Heart right ventricle (tissue), 16 donors: ENCODE data around the gene NFIC. TPM values are rescaled to one million over a fixed set of nuclear protein-coding genes. Genes with fewer than 3 reads are reported as not detected.

Experiments used
- ATAC-seq, 8 donors: fragments of 200-7000 bp; cut with Tn5 transposase; one replicate each; pipeline ENCODE4 v1.9.1; 2020; ENCODE audit warnings: mild to moderate bottlenecking in 8 of 8, moderate library complexity in 8 of 8, moderate number of reproducible peaks in 1 of 8
- DNase-seq, 2 donors: peaks; one replicate each; pipeline ENCODE4 v3.0.0-alpha.2; 2020
- H3K27ac ChIP-seq, 10 donors: fragments of 200-600 bp; sonication (generic) in 2 of 10; one replicate each; pipeline versions ENCODE4 v1.5.0 to v1.8.0; 2020 to 2022; ENCODE audit warnings: mild to moderate bottlenecking in 3 of 10
- H3K27me3 ChIP-seq, 7 donors: fragments of 200-600 bp; one replicate each; pipeline ENCODE4 v1.8.0; 2021 to 2022; ENCODE audit warnings: mild to moderate bottlenecking in 2 of 7
- H3K36me3 ChIP-seq, 9 donors: fragments of 200-600 bp; sonication (generic) in 1 of 9; one replicate each; pipeline versions ENCODE4 v1.5.0 to v1.8.0; 2020 to 2022; ENCODE audit warnings: mild to moderate bottlenecking in 2 of 9
- H3K4me1 ChIP-seq, 9 donors: fragments of 200-600 bp; sonication (generic) in 1 of 9; one replicate each; pipeline versions ENCODE4 v1.5.0 to v1.8.0; 2020 to 2022; ENCODE audit warnings: mild to moderate bottlenecking in 4 of 9
- H3K4me3 ChIP-seq, 10 donors: fragments of 200-600 bp; sonication (generic) in 2 of 10; one replicate each; pipeline versions ENCODE4 v1.5.0 to v1.8.0; 2020 to 2022; ENCODE audit warnings: mild to moderate bottlenecking in 7 of 10, moderate library complexity in 2 of 10
- H3K9me3 ChIP-seq, 11 donors: fragments of 200-600 bp in 10 of 11; sonication (generic) in 2 of 11; one replicate each; pipeline versions ENCODE4 v1.5.0 to v1.8.0; 2013 to 2022; ENCODE audit warnings: mild to moderate bottlenecking in 2 of 11, control low read depth in 1 of 11, moderate library complexity in 1 of 11
- WGBS, 2 donors: extraction: QIAGEN DNeasy Blood & Tissue Kit; methylation state at CpG; one replicate each; pipeline ENCODE4 v1.1.7; 2013; ENCODE audit warnings: inconsistent platforms in 1 of 2; 5-methylcytosine and 5-hydroxymethylcytosine counted together
- intact Hi-C, 10 donors: fragments of 100-400 bp; cut with DNase I; formaldehyde crosslinking; loops; one replicate each; pipeline versions ENCODE4 v1.11.1 to v1.14.2; 2022
- polyA plus RNA-seq, 2 donors: library from polyadenylated mRNA; stranded (reverse); fragments of 200-250 nt; gene quantifications; one replicate each; pipeline ENCODE4 v1.2.3, GENCODE V29; 2013
- total RNA-seq, 10 donors: library from RNA; stranded (reverse); fragmentation: NEBNext Ultra II Directional in 3 of 10; extraction: Animal tissue kit (Norgen Biotek cat#: 25700) in 3 of 10; gene quantifications; one replicate each; pipeline versions ENCODE4 v1.2.1 to v1.2.4, GENCODE V29; 2021 to 2023
- TF ChIP-seq, protein P1 (sequence below), 9 donors: fragments of 200-600 bp; sonication (generic) in 2 of 9; IDR thresholded peaks; one replicate each; pipeline versions ENCODE4 v1.5.0 to v1.8.0; 2021 to 2022; ENCODE audit warnings: antibody characterized with exemption in 9 of 9, mild to moderate bottlenecking in 5 of 9, moderate library complexity in 1 of 9
- donor health status: Arrhythmogenic right ventricular cardiomyopathy.
- donor health status: ischemic (EF 13 %, LVEDD 7.1; RV severe dilation, severe dysfunction).
- donor health status: healthy with polysubstance abuse.
- donor health status: DM: no; HTN: yes; CAD: no.
- donor health status: DM: no; HTN: no; CAD: no.
- donor health status: ischemic (EF 25% LVEDD 6.9; RV normal size, moderate dysfunction).
- donor health status: ischemic (EF 25% LVEDD 5.7; RV mildly dilated, moderate dysfunction).
- donor health status: healthy.
- donor health status: DM: yes; HTN: yes; CAD: no.
- donor health status: Ischemic cardiomyopathy.
- donor health status: ischemic (EF 35%, LVEDD 5.7; RV mildly dilated, moderate dysfunction).
- donor health status: nonischemic (EF 11% LVEDD 7.7; RV severe dilation, severe dysfunction).
- donor health status: DM: yes; HTN: yes; CAD: no.
- donor health status: PGD.
- donor health status: ischemic (EF 29% LVEDD 5.4; RV normal size, mild dysfunction).
- donor health status: nonischemic (EF 23%, LVEDD 6.1; RV moderate dilation, normal function).

Gene NFIC
- total and polyA plus RNA-seq, 12 donors = 52.3 to 217 (median 157) TPM

GRCh38 chr19:3481241-3482090 lies 115.1 kb downstream of the NFIC start:
- ATAC-seq = no peak
- H3K36me3 ChIP-seq = no peaks in the 10 kb centered on the region
- 42 to 43% methylated on average over 38 of the region's 38 CpGs for WGBS, 2 donors
- no peaks in the 10 kb centered on the region for H3K9me3 ChIP-seq
- intact Hi-C loops = no loop called here
- H3K4me3 ChIP-seq = no peak overlapping the region
- no peak overlapping the region for H3K27ac ChIP-seq
- H3K4me1 ChIP-seq = peaks cover 0 to 3% (median 0%) of the 10 kb centered on the region in 9 donors
- no peak for DNase-seq
- TF ChIP-seq, protein P1, sequence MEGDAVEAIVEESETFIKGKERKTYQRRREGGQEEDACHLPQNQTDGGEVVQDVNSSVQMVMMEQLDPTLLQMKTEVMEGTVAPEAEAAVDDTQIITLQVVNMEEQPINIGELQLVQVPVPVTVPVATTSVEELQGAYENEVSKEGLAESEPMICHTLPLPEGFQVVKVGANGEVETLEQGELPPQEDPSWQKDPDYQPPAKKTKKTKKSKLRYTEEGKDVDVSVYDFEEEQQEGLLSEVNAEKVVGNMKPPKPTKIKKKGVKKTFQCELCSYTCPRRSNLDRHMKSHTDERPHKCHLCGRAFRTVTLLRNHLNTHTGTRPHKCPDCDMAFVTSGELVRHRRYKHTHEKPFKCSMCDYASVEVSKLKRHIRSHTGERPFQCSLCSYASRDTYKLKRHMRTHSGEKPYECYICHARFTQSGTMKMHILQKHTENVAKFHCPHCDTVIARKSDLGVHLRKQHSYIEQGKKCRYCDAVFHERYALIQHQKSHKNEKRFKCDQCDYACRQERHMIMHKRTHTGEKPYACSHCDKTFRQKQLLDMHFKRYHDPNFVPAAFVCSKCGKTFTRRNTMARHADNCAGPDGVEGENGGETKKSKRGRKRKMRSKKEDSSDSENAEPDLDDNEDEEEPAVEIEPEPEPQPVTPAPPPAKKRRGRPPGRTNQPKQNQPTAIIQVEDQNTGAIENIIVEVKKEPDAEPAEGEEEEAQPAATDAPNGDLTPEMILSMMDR (IDR thresholded peaks at IDR 0.05) = no peak
- peaks cover 15 to 63% (median 46%) of the 10 kb centered on the region in 7 donors for H3K27me3 ChIP-seq

- Histone ChIP-seq H3K36me3 (no peaks in the 10 kb centered on the region), H3K4me1 (peaks cover 0 to 3% (median 0%) of the 10 kb centered on the region in 9 donors), H3K27me3 (peaks cover 15 to 63% (median 46%) of the 10 kb centered on the region in 7 donors), H3K27ac (no peak overlapping the region), H3K9me3 (no peaks in the 10 kb centered on the region), H3K4me3 (no peak overlapping the region)
- WGBS, 2 donors = 57 to 59% methylated on average over 46 to 49 of the region's 49 CpGs
- no peak for DNase-seq
- TF ChIP-seq, protein P1 (IDR thresholded peaks at IDR 0.05) = no peak
- intact Hi-C loops = no loop called here
- ATAC-seq = peak in 1 of 8 donors; percentile 15
Observed at GRCh38 chr19:3482507-3483225, 116.3 kb downstream of the NFIC start.

DNA sequence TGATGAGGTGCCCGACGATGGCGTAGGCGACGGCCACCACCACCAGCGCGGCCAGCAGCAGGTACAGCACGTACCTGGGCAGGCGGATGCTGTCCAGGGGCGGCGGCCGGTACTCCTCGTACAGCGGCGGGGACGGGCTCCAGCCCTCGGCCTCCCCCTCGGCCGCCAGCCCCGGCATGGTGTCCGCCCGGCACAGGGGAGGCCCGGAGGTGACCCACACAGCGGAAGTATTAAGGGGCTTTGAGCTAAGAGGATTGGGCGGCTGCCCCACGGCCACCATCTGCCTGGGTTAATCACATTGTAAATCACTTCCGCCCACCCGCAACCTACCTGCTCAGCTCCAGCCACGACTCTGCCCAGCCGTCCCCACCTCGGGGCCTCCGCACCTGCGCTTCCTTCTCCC lies 116.8 kb downstream of the NFIC start, which contains the start of gene SMIM44:
Gene SMIM44 (minus strand): TSS at position 216 of the 403 bp plus-strand sequence. CDS start 38 bp downstream, at position 178.
- ATAC-seq (no peak), DNase-seq (no peak)
- Histone ChIP-seq H3K36me3 (no peaks in the 10 kb centered on the region), H3K9me3 (no peaks in the 10 kb centered on the region), H3K27ac (no peak within 1 kb of the TSS), H3K4me3 (no peak within 1 kb of the TSS), H3K27me3 (peaks cover 15 to 63% (median 46%) of the 10 kb centered on the region in 7 donors), H3K4me1 (peaks cover 0 to 3% (median 0%) of the 10 kb centered on the region in 9 donors)
- WGBS, 2 donors = 74 to 75% methylated on average over 33 of the region's 33 CpGs
- TF ChIP-seq, protein P1 (IDR thresholded peaks at IDR 0.05) = no peak
- intact Hi-C loops = no loop called here

GRCh38 chr19:3491396-3492119 lies 125.2 kb downstream of the NFIC start:
- peak in 2 of 8 donors; percentile 11 to 32 for ATAC-seq
- H3K27me3 ChIP-seq = no peaks in the 10 kb centered on the region
- H3K36me3 ChIP-seq = peaks cover 0 to 72% (median 27%) of the 10 kb centered on the region in 9 donors
- no peak overlapping the region for H3K4me3 ChIP-seq
- no peak for DNase-seq
- intact Hi-C loops = no loop called here
- TF ChIP-seq, protein P1 (IDR thresholded peaks at IDR 0.05) = no peak
- WGBS, 2 donors = 95% methylated on average over 55 of the region's 55 CpGs
- H3K4me1 ChIP-seq = no peaks in the 10 kb centered on the region
- no peaks in the 10 kb centered on the region for H3K9me3 ChIP-seq
- no peak overlapping the region for H3K27ac ChIP-seq
